HEK293 (cell line): ENCODE data around the gene USP9Y.

Experiments
- CTCF ChIA-PET: fragments of 350-600 bp; formaldehyde crosslinking; extraction: SDS; loops from one replicate; lab custom pipeline; 2021; ENCODE audit warnings: antibody characterized with exemption; lab: Yijun Ruan, JAX
- POLR2A ChIA-PET: fragments of 300-600 bp; formaldehyde crosslinking; extraction: SDS; loops from one replicate; lab custom pipeline; 2020; ENCODE audit warnings: antibody characterized with exemption, inconsistent platforms; lab: Yijun Ruan, JAX
- H3K27ac ChIP-seq: fragments of 200-500 bp; sonication (Bioruptor generic); 2 replicates; pipeline ENCODE4 v1.5.1; 2014; ENCODE audit warnings: low read depth, low read length, control low read depth, inconsistent platforms; ENCODE audit errors: extremely low read depth
- H3K36me3 ChIP-seq, 2 experiments: fragments of 200-500 bp in 1 of 2; sonication (Bioruptor generic) in 1 of 2; 1 replicate in 1 of 2; 2 replicates in 1 of 2; pipeline ENCODE4 v1.5.1; 2014 to 2017; ENCODE audit warnings: inconsistent platforms in 2 of 2, low read length in 2 of 2; ENCODE audit not compliant: control insufficient read depth in 2 of 2, insufficient read depth in 1 of 2
- H3K4me1 ChIP-seq: fragments of 200-500 bp; sonication (Bioruptor generic); 2 replicates; pipeline ENCODE4 v1.5.1; 2014; ENCODE audit warnings: mild to moderate bottlenecking, low read length, inconsistent platforms; ENCODE audit not compliant: control insufficient read depth, insufficient read depth
- H3K4me3 ChIP-seq: 2 replicates; pipeline ENCODE4 v1.5.1; 2011; ENCODE audit warnings: low read depth, mild to moderate bottlenecking, control low read depth, low read length, moderate library complexity
- H3K9me3 ChIP-seq: fragments of 200-500 bp; sonication (Bioruptor generic); 2 replicates; pipeline ENCODE4 v1.5.1; 2014; ENCODE audit warnings: low read depth, low read length, inconsistent platforms; ENCODE audit not compliant: control insufficient read depth, insufficient read depth
- FEZF1 ChIP-seq: fragments of 450-650 bp; formaldehyde crosslinking; IDR thresholded peaks from 2 replicates; pipeline ENCODE4 v1.5.1; 2016; ENCODE audit warnings: missing biosample characterization, missing genetic modification characterization
- HOXC10 ChIP-seq: sonication (generic); formaldehyde crosslinking; IDR thresholded peaks from 2 replicates; pipeline ENCODE4 v1.8.1; 2023; ENCODE audit warnings: mild to moderate bottlenecking, missing genetic modification reagents
- KLF7 ChIP-seq: fragments of 450-650 bp; formaldehyde crosslinking; IDR thresholded peaks from 2 replicates; pipeline ENCODE4 v1.5.1; 2016; ENCODE audit warnings: missing biosample characterization, missing genetic modification characterization, borderline replicate concordance
- MZF1 ChIP-seq: fragments of 450-650 bp; formaldehyde crosslinking; IDR thresholded peaks from 2 replicates; pipeline ENCODE4 v1.5.1; 2017; ENCODE audit warnings: missing biosample characterization, missing genetic modification characterization, borderline replicate concordance
- SCRT2 ChIP-seq: fragments of 450-650 bp; formaldehyde crosslinking; IDR thresholded peaks from 2 replicates; pipeline ENCODE4 v1.5.1; 2016; ENCODE audit warnings: missing biosample characterization, missing genetic modification characterization
- TCF7L2 ChIP-seq: IDR thresholded peaks from 2 replicates; pipeline ENCODE4 v1.6.1; 2011; ENCODE audit warnings: low read depth, mild to moderate bottlenecking, inconsistent platforms, low read length, moderate library complexity, borderline replicate concordance
- ZNF223 ChIP-seq: fragments of 450-650 bp; formaldehyde crosslinking; IDR thresholded peaks from 2 replicates; pipeline ENCODE4 v1.5.1; 2016; ENCODE audit warnings: missing biosample characterization, missing genetic modification characterization
- ZNF292 ChIP-seq: fragments of 450-650 bp; formaldehyde crosslinking; IDR thresholded peaks from 2 replicates; pipeline ENCODE4 v1.5.1; 2016; ENCODE audit warnings: low read depth, missing biosample characterization, missing genetic modification characterization, borderline replicate concordance
- ZNF311 ChIP-seq: fragments of 450-650 bp; formaldehyde crosslinking; IDR thresholded peaks from 2 replicates; pipeline ENCODE4 v1.5.1; 2017; ENCODE audit warnings: missing biosample characterization, missing genetic modification characterization, borderline replicate concordance
- ZNF341 ChIP-seq: fragments of 450-650 bp; formaldehyde crosslinking; IDR thresholded peaks from 2 replicates; pipeline ENCODE4; 2016; ENCODE audit warnings: low read depth, missing biosample characterization, missing genetic modification characterization
- ZNF37A ChIP-seq: fragments of 450-650 bp; IDR thresholded peaks from 2 replicates; pipeline ENCODE4 v1.5.1; 2018; ENCODE audit warnings: missing biosample characterization, missing genetic modification characterization
- ZNF544 ChIP-seq: fragments of 450-650 bp; formaldehyde crosslinking; IDR thresholded peaks from 2 replicates; pipeline ENCODE4 v1.5.0; 2017; ENCODE audit warnings: missing biosample characterization, missing genetic modification characterization
- ZNF561 ChIP-seq: fragments of 450-650 bp; IDR thresholded peaks from 2 replicates; pipeline ENCODE4 v1.5.1; 2018; ENCODE audit warnings: missing biosample characterization, missing genetic modification characterization, borderline replicate concordance
- ZSCAN16 ChIP-seq: fragments of 450-650 bp; formaldehyde crosslinking; IDR thresholded peaks from 2 replicates; pipeline ENCODE4 v1.5.1; 2016; ENCODE audit warnings: missing biosample characterization, missing genetic modification characterization
- TF ChIP-seq, protein P1 (sequence below): fragments of 450-650 bp; formaldehyde crosslinking; IDR thresholded peaks from 2 replicates; pipeline ENCODE4 v1.5.1; 2016; ENCODE audit warnings: missing biosample characterization, missing genetic modification characterization, low read depth
- TF ChIP-seq, protein P2 (sequence below): IDR thresholded peaks from 2 replicates; pipeline ENCODE4 v1.6.1; 2011; ENCODE audit warnings: mild to moderate bottlenecking, low read depth, low read length, borderline replicate concordance
- TF ChIP-seq, protein P3 (sequence below): fragments of 450-650 bp; formaldehyde crosslinking; IDR thresholded peaks from 2 replicates; pipeline ENCODE4 v1.5.1; 2016; ENCODE audit warnings: missing biosample characterization, missing genetic modification characterization
- TF ChIP-seq, protein P4 (sequence below): fragments of 450-650 bp; formaldehyde crosslinking; IDR thresholded peaks from 2 replicates; pipeline ENCODE4 v1.5.1; 2016; ENCODE audit warnings: missing biosample characterization, missing genetic modification characterization, borderline replicate concordance
- TF ChIP-seq, protein P5 (sequence below): fragments of 450-650 bp; formaldehyde crosslinking; IDR thresholded peaks from 2 replicates; pipeline ENCODE4 v1.5.1; 2016; ENCODE audit warnings: missing biosample characterization, missing genetic modification characterization
- TF ChIP-seq, protein P6 (sequence below): fragments of 450-650 bp; formaldehyde crosslinking; IDR thresholded peaks from 2 replicates; pipeline ENCODE4 v1.5.1; 2017; ENCODE audit warnings: missing biosample characterization, missing genetic modification characterization

Gene USP9Y

DNA sequence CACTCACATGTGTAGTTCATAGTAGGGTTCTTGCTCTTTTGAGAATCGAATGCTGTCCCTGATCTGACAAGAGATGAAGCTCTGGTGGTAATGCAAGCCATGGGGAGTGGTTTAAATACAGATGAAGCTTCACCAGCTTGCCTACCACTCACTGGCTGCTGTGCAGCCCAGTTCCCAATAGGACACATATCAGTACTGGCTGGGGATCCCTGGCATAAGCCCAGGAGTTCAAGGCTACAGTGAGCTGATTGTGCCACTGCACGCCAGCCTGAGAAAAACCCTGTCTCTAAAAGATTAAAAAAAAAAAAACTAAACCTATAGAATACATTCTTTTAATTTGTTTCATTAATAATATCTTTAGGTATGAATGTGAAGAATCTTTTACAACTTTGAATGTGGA is 136.5 kb downstream of the USP9Y start (continued):
- TF ChIP-seq, protein P1, sequence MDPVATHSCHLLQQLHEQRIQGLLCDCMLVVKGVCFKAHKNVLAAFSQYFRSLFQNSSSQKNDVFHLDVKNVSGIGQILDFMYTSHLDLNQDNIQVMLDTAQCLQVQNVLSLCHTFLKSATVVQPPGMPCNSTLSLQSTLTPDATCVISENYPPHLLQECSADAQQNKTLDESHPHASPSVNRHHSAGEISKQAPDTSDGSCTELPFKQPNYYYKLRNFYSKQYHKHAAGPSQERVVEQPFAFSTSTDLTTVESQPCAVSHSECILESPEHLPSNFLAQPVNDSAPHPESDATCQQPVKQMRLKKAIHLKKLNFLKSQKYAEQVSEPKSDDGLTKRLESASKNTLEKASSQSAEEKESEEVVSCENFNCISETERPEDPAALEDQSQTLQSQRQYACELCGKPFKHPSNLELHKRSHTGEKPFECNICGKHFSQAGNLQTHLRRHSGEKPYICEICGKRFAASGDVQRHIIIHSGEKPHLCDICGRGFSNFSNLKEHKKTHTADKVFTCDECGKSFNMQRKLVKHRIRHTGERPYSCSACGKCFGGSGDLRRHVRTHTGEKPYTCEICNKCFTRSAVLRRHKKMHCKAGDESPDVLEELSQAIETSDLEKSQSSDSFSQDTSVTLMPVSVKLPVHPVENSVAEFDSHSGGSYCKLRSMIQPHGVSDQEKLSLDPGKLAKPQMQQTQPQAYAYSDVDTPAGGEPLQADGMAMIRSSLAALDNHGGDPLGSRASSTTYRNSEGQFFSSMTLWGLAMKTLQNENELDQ (tag by site-specific recombination): no peak
- TF ChIP-seq ZNF561 (tag by site-specific recombination) (no peak), ZNF223 (tag by site-specific recombination) (no peak), ZNF544 (tag by site-specific recombination) (no peak), KLF7 (tag by site-specific recombination) (no peak), ZNF341 (tag by site-specific recombination) (no peak), ZNF292 (tag by site-specific recombination) (no peak), ZSCAN16 (tag by site-specific recombination) (no peak)
- TF ChIP-seq, protein P2, sequence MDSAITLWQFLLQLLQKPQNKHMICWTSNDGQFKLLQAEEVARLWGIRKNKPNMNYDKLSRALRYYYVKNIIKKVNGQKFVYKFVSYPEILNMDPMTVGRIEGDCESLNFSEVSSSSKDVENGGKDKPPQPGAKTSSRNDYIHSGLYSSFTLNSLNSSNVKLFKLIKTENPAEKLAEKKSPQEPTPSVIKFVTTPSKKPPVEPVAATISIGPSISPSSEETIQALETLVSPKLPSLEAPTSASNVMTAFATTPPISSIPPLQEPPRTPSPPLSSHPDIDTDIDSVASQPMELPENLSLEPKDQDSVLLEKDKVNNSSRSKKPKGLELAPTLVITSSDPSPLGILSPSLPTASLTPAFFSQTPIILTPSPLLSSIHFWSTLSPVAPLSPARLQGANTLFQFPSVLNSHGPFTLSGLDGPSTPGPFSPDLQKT: no peak
- TF ChIP-seq, all 188 proteins: peak for 0

DNA sequence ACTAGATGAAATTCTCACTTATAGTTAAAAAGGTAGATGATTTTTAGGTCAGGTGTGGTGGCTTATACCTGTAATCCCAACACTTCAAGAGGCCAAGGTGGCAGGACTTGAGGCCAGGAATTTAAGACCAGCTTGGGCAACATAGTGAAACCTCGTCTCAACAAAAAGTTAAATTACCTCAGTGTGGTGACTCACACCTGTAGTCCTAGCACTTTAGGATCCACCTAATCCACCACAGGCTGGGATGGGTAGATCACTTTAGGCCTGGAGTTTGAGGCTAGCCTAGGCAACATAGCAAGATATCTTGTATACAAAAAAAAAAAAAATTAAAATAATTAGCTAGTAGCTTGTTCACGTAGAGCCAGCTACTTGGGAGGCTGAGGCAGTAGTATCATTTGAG is 140.3 kb downstream of the USP9Y start:
- Histone ChIP-seq H3K4me1 (no peaks in the 10 kb centered on the region), H3K9me3 (no peaks in the 10 kb centered on the region), H3K27ac (no peak overlapping the region), H3K4me3 (no peak overlapping the region), H3K36me3 (no peaks in the 10 kb centered on the region)
- TF ChIP-seq ZNF37A (tag by site-specific recombination) (no peak), ZNF311 (no peak), HOXC10 (no peak), TCF7L2 (no peak), SCRT2 (no peak), MZF1 (no peak), FEZF1 (tag by site-specific recombination) (no peak)
- TF ChIP-seq, protein P3, sequence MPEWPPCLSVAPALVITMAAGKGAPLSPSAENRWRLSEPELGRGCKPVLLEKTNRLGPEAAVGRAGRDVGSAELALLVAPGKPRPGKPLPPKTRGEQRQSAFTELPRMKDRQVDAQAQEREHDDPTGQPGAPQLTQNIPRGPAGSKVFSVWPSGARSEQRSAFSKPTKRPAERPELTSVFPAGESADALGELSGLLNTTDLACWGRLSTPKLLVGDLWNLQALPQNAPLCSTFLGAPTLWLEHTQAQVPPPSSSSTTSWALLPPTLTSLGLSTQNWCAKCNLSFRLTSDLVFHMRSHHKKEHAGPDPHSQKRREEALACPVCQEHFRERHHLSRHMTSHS (tag by site-specific recombination): no peak
- TF ChIP-seq, protein P4, sequence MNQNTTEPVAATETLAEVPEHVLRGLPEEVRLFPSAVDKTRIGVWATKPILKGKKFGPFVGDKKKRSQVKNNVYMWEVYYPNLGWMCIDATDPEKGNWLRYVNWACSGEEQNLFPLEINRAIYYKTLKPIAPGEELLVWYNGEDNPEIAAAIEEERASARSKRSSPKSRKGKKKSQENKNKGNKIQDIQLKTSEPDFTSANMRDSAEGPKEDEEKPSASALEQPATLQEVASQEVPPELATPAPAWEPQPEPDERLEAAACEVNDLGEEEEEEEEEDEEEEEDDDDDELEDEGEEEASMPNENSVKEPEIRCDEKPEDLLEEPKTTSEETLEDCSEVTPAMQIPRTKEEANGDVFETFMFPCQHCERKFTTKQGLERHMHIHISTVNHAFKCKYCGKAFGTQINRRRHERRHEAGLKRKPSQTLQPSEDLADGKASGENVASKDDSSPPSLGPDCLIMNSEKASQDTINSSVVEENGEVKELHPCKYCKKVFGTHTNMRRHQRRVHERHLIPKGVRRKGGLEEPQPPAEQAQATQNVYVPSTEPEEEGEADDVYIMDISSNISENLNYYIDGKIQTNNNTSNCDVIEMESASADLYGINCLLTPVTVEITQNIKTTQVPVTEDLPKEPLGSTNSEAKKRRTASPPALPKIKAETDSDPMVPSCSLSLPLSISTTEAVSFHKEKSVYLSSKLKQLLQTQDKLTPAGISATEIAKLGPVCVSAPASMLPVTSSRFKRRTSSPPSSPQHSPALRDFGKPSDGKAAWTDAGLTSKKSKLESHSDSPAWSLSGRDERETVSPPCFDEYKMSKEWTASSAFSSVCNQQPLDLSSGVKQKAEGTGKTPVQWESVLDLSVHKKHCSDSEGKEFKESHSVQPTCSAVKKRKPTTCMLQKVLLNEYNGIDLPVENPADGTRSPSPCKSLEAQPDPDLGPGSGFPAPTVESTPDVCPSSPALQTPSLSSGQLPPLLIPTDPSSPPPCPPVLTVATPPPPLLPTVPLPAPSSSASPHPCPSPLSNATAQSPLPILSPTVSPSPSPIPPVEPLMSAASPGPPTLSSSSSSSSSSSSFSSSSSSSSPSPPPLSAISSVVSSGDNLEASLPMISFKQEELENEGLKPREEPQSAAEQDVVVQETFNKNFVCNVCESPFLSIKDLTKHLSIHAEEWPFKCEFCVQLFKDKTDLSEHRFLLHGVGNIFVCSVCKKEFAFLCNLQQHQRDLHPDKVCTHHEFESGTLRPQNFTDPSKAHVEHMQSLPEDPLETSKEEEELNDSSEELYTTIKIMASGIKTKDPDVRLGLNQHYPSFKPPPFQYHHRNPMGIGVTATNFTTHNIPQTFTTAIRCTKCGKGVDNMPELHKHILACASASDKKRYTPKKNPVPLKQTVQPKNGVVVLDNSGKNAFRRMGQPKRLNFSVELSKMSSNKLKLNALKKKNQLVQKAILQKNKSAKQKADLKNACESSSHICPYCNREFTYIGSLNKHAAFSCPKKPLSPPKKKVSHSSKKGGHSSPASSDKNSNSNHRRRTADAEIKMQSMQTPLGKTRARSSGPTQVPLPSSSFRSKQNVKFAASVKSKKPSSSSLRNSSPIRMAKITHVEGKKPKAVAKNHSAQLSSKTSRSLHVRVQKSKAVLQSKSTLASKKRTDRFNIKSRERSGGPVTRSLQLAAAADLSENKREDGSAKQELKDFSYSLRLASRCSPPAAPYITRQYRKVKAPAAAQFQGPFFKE: no peak
- TF ChIP-seq, protein P5, sequence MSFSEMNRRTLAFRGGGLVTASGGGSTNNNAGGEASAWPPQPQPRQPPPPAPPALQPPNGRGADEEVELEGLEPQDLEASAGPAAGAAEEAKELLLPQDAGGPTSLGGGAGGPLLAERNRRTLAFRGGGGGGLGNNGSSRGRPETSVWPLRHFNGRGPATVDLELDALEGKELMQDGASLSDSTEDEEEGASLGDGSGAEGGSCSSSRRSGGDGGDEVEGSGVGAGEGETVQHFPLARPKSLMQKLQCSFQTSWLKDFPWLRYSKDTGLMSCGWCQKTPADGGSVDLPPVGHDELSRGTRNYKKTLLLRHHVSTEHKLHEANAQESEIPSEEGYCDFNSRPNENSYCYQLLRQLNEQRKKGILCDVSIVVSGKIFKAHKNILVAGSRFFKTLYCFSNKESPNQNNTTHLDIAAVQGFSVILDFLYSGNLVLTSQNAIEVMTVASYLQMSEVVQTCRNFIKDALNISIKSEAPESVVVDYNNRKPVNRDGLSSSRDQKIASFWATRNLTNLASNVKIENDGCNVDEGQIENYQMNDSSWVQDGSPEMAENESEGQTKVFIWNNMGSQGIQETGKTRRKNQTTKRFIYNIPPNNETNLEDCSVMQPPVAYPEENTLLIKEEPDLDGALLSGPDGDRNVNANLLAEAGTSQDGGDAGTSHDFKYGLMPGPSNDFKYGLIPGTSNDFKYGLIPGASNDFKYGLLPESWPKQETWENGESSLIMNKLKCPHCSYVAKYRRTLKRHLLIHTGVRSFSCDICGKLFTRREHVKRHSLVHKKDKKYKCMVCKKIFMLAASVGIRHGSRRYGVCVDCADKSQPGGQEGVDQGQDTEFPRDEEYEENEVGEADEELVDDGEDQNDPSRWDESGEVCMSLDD: no peak
- TF ChIP-seq, protein P6, sequence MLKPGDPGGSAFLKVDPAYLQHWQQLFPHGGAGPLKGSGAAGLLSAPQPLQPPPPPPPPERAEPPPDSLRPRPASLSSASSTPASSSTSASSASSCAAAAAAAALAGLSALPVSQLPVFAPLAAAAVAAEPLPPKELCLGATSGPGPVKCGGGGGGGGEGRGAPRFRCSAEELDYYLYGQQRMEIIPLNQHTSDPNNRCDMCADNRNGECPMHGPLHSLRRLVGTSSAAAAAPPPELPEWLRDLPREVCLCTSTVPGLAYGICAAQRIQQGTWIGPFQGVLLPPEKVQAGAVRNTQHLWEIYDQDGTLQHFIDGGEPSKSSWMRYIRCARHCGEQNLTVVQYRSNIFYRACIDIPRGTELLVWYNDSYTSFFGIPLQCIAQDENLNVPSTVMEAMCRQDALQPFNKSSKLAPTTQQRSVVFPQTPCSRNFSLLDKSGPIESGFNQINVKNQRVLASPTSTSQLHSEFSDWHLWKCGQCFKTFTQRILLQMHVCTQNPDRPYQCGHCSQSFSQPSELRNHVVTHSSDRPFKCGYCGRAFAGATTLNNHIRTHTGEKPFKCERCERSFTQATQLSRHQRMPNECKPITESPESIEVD: no peak
- ChIA-PET CTCF (no interaction called here), POLR2A (no interaction called here)
